ENCODE measurements around the gene PRKAR2B. TPM values are rescaled to one million over a fixed set of nuclear protein-coding genes. Genes with fewer than 3 reads are reported as not detected.

The PRKAR2B gene
- total RNA-seq, 1 experiment from 2014 or later: 15.1 TPM

DNA sequence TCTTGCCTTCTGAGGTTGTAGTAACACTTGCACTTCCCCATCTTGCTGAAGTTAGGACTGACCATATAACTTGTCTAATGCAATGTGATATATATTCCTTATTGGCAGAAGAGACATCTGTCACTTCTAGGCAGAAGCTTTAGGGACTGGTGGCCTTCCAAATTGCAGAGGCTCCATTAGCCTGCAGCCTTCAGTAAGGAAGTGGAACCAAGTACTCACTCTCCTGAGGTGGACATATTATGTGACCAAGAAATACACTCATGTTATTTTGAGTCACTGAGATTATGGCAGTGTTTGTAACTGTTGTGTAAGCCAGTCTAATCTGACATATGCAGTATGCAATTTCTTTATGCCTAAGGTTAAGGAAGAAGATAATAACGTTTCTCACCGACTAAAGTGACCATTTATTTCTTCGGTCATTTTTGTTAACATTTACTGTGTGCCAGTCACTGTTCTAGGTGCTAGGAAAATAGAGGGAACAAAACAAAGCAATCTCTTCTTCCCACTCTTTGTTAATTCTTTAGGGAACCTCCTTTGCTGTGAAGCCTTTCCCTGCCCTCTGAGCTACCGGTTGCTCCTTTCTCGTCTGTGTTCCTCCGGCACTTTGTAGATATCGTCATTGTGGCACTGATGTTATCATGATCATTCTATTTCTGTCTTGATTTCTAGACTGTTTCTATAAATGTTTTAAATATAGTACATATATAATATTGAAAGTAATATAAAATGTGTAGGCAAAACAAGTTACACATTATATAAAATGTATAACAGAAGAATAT, 71.4 kb downstream of the PRKAR2B start:
- Histone ChIP-seq H3K4me3 (replicated peaks in 1 of 2; ENCODE audit: low read depth in 1 of 2, low read length in 2 of 2) (no peak overlapping the region), H3K9ac (ENCODE audit: low read length) (no peak overlapping the region), H3K27me3 (ENCODE audit: insufficient read depth, low read length) (no peaks in the 10 kb centered on the region), H3K4me1 (ENCODE audit: control insufficient read depth in 1 of 2, insufficient read depth in 2 of 2, low read length in 2 of 2) (no peaks in the 10 kb centered on the region), H3K9me3 (ENCODE audit: control insufficient read depth in 1 of 2, insufficient read depth in 1 of 2, low read depth in 1 of 2, low read length in 2 of 2) (no peaks in the 10 kb centered on the region), H3K4me2 (ENCODE audit: low read length) (no peak overlapping the region), H3K9me2 (ENCODE audit: insufficient read depth) (no peaks in the 10 kb centered on the region), H4K20me1 (ENCODE audit: insufficient read depth) (no peaks in the 10 kb centered on the region), H3K27ac (ENCODE audit: low read depth, low read length) (no peak overlapping the region), H3K36me3 (ENCODE audit: control insufficient read depth in 1 of 2, insufficient read depth in 2 of 2, low read length in 2 of 2) (no peaks in the 10 kb centered on the region), H2AFZ (ENCODE audit: low read depth, low read length, poor library complexity, severe bottlenecking) (no peak overlapping the region), H3K79me2 (ENCODE audit: insufficient read depth, low read length) (no peaks in the 10 kb centered on the region)
- POLR2A ChIA-PET: no interaction called here
- ATAC-seq: no peak
- no TSS peak for BruUV-seq (replicated peaks)
- intact Hi-C loops (cut with micrococcal nuclease): no loop called here
- CTCF ChIA-PET: no interaction called here
- RAD21 ChIA-PET (ENCODE audit: low non-redundant PET in 1 of 2, low total read pairs in 2 of 2, uncharacterized antibody in 2 of 2, unreplicated experiment in 2 of 2): no interaction called here
- TF ChIP-seq ATF3 (IDR thresholded peaks at IDR 0.05): no peak
- TF ChIP-seq EZH2phosphoT487 (IDR thresholded peaks at IDR 0.05; ENCODE audit: borderline replicate concordance): no peak
- TF ChIP-seq FOSL1 (IDR thresholded peaks at IDR 0.05; ENCODE audit: low read depth): no peak
- TF ChIP-seq MAX (IDR thresholded peaks at IDR 0.05): no peak
- TF ChIP-seq SRF (IDR thresholded peaks at IDR 0.05; ENCODE audit: low read depth): no peak
- TF ChIP-seq TCF7L2 (IDR thresholded peaks at IDR 0.05; ENCODE audit: borderline replicate concordance, extremely low read depth, insufficient read depth, insufficient read length): no peak
- TF ChIP-seq, protein P1, sequence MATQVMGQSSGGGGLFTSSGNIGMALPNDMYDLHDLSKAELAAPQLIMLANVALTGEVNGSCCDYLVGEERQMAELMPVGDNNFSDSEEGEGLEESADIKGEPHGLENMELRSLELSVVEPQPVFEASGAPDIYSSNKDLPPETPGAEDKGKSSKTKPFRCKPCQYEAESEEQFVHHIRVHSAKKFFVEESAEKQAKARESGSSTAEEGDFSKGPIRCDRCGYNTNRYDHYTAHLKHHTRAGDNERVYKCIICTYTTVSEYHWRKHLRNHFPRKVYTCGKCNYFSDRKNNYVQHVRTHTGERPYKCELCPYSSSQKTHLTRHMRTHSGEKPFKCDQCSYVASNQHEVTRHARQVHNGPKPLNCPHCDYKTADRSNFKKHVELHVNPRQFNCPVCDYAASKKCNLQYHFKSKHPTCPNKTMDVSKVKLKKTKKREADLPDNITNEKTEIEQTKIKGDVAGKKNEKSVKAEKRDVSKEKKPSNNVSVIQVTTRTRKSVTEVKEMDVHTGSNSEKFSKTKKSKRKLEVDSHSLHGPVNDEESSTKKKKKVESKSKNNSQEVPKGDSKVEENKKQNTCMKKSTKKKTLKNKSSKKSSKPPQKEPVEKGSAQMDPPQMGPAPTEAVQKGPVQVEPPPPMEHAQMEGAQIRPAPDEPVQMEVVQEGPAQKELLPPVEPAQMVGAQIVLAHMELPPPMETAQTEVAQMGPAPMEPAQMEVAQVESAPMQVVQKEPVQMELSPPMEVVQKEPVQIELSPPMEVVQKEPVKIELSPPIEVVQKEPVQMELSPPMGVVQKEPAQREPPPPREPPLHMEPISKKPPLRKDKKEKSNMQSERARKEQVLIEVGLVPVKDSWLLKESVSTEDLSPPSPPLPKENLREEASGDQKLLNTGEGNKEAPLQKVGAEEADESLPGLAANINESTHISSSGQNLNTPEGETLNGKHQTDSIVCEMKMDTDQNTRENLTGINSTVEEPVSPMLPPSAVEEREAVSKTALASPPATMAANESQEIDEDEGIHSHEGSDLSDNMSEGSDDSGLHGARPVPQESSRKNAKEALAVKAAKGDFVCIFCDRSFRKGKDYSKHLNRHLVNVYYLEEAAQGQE (IDR thresholded peaks at IDR 0.05; ENCODE audit: low read depth): no peak
- no peak for TF ChIP-seq CBX3 (IDR thresholded peaks at IDR 0.05; ENCODE audit: low read depth)
- TF ChIP-seq SP1 (IDR thresholded peaks at IDR 0.05; ENCODE audit: low read depth): no peak
- TF ChIP-seq ELF1 (IDR thresholded peaks at IDR 0.05; ENCODE audit: borderline replicate concordance, low read depth): no peak
- no peak for DNase-seq (ENCODE audit: low read depth, low spot score)
